T-helper 2 cell treated with Interferon-gamma antibody and Interleukin-4, amounts not matched to agents 100 ng/mL and 5 ng/mL, for 36 hours (primary cell): ENCODE data around the gene EDN2. TPM values are rescaled to one million over a fixed set of nuclear protein-coding genes. Genes with fewer than 3 reads are reported as not detected.

Source experiments
- intact Hi-C: fragments of 100-400 bp; cut with micrococcal nuclease; formaldehyde crosslinking; loops from one replicate; pipeline ENCODE4 v1.15.1; 2023
- total RNA-seq: library from RNA; stranded (reverse); gene quantifications from 2 replicates; pipeline ENCODE4 v1.2.3, GENCODE V29; 2022

EDN2 gene
- total RNA-seq, result not detected in 2 replicates

- intact Hi-C loops, result no loop called here
Measured at GRCh38 chr1:41484402-41485241, at the start of gene EDN2. TSS of gene EDN2 (minus strand) at chr1:41484683. CDS start at chr1:41484601, 82 bp downstream.

GRCh38 chr1:41533731-41534080, 49.2 kb upstream of the EDN2 start:
- intact Hi-C loops, result no loop called here

GRCh38 chr1:41533016-41533730, 48.7 kb upstream of the EDN2 start:
- intact Hi-C loops, result no loop called here

- intact Hi-C loops, result no loop called here
Measured at GRCh38 chr1:41532206-41532975, 47.9 kb upstream of the EDN2 start.

GRCh38 chr1:41530411-41530810, 45.9 kb upstream of the EDN2 start:
- intact Hi-C loops, result no loop called here

GRCh38 chr1:41529621-41530395, 45.3 kb upstream of the EDN2 start:
- intact Hi-C loops, result no loop called here

- intact Hi-C loops, result no loop called here
Measured at GRCh38 chr1:41528726-41529605, 44.5 kb upstream of the EDN2 start.

GRCh38 chr1:41528106-41528505, 43.6 kb upstream of the EDN2 start:
- intact Hi-C loops, result no loop called here

- intact Hi-C loops, result no loop called here
Measured at GRCh38 chr1:41526956-41527561, 42.6 kb upstream of the EDN2 start.

GRCh38 chr1:41525891-41526587, 41.6 kb upstream of the EDN2 start:
- intact Hi-C loops, result no loop called here

GRCh38 chr1:41524676-41525675, 40.5 kb upstream of the EDN2 start:
- intact Hi-C loops, result no loop called here

GRCh38 chr1:41523949-41524675, 39.6 kb upstream of the EDN2 start:
- intact Hi-C loops, result no loop called here

- intact Hi-C loops, result no loop called here
Measured at GRCh38 chr1:41523071-41523470, 38.6 kb upstream of the EDN2 start.

GRCh38 chr1:41521766-41522165, 37.3 kb upstream of the EDN2 start:
- intact Hi-C loops, result no loop called here

GRCh38 chr1:41520951-41521752, 36.7 kb upstream of the EDN2 start:
- intact Hi-C loops, result no loop called here

GRCh38 chr1:41519667-41520066, 35.2 kb upstream of the EDN2 start:
- intact Hi-C loops, result no loop called here
